ENCODE data around the gene GALM. TPM values are rescaled to one million over a fixed set of nuclear protein-coding genes. Genes with fewer than 3 reads are reported as not detected.
"Not testable (repeated sequence)": the region's sequence is repeated elsewhere in the genome, so short reads cannot be mapped to it uniquely, and the experiment has no call there.

The GALM gene
- total and polyA plus RNA-seq, 10 donors, result 5.2 to 22.7 (median 7.6) TPM

GRCh38 chr2:38633895-38634294 is 32.0 kb upstream of the GALM start:
- Histone ChIP-seq H3K27ac (no peak overlapping the region), H3K27me3 (replicated peaks in 1 of 7) (no peaks in the 10 kb centered on the region), H3K4me1 (peaks cover 12 to 21% (median 15%) of the 10 kb centered on the region in 6 donors), H3K4me3 (no peak overlapping the region), H3K9me3 (peaks cover 0 to 8% (median 2%) of the 10 kb centered on the region in 8 donors), H3K36me3 (no peaks in the 10 kb centered on the region)
- TF ChIP-seq, protein P1, sequence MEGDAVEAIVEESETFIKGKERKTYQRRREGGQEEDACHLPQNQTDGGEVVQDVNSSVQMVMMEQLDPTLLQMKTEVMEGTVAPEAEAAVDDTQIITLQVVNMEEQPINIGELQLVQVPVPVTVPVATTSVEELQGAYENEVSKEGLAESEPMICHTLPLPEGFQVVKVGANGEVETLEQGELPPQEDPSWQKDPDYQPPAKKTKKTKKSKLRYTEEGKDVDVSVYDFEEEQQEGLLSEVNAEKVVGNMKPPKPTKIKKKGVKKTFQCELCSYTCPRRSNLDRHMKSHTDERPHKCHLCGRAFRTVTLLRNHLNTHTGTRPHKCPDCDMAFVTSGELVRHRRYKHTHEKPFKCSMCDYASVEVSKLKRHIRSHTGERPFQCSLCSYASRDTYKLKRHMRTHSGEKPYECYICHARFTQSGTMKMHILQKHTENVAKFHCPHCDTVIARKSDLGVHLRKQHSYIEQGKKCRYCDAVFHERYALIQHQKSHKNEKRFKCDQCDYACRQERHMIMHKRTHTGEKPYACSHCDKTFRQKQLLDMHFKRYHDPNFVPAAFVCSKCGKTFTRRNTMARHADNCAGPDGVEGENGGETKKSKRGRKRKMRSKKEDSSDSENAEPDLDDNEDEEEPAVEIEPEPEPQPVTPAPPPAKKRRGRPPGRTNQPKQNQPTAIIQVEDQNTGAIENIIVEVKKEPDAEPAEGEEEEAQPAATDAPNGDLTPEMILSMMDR (IDR thresholded peaks at IDR 0.05 in 8 of 11, conservative IDR thresholded peaks at IDR 0.05 in 3 of 11), result no peak
- no peak for TF ChIP-seq POLR2A (IDR thresholded peaks at IDR 0.05)
- TF ChIP-seq POLR2AphosphoS5 (IDR thresholded peaks at IDR 0.05), result no peak
- WGBS, 5 donors, result 42 to 69% (median 55%) methylated on average over 2 of the region's 2 CpGs
- intact Hi-C loops (cut with DNase I; ENCODE audit: low total_unique reads), result no loop called here
- no peak for DNase-seq

DNA sequence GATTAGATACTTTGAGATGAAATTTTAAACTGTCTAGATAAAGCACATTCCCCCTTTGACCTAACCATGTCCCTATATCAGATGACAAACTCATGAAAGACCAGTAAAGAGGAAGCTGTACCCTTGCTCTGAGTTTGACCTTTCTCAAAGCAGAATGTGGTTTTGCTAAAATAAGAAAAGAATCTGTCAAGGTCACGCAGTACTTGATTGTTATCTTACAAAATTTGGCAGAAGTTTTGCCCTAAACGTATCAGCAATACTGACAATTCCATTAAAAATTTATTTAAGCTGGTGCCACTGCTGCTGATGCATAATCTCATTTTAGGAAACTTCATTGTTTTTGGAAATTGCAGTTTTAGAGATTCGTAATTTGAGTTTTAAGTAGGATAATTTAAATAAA is 31.2 kb upstream of the GALM start:
- H3K4me3 ChIP-seq, result no peak overlapping the region
- intact Hi-C loops (cut with DNase I; ENCODE audit: low total_unique reads), result no loop called here
- DNase-seq, result no peak
- no peaks in the 10 kb centered on the region for H3K27me3 ChIP-seq (replicated peaks in 1 of 7)
- WGBS, 5 donors, result 12 to 19% (median 14%) methylated on average over 3 of the region's 3 CpGs
- H3K9me3 ChIP-seq, result peaks cover 0 to 3% (median 1%) of the 10 kb centered on the region in 8 donors
- no peak overlapping the region for H3K27ac ChIP-seq
- no peaks in the 10 kb centered on the region for H3K36me3 ChIP-seq
- TF ChIP-seq POLR2A (IDR thresholded peaks at IDR 0.05), result no peak
- TF ChIP-seq, protein P1 (IDR thresholded peaks at IDR 0.05 in 8 of 11, conservative IDR thresholded peaks at IDR 0.05 in 3 of 11), result no peak
- no peak for TF ChIP-seq POLR2AphosphoS5 (IDR thresholded peaks at IDR 0.05)
- H3K4me1 ChIP-seq, result peaks cover 12 to 21% (median 15%) of the 10 kb centered on the region in 6 donors

DNA sequence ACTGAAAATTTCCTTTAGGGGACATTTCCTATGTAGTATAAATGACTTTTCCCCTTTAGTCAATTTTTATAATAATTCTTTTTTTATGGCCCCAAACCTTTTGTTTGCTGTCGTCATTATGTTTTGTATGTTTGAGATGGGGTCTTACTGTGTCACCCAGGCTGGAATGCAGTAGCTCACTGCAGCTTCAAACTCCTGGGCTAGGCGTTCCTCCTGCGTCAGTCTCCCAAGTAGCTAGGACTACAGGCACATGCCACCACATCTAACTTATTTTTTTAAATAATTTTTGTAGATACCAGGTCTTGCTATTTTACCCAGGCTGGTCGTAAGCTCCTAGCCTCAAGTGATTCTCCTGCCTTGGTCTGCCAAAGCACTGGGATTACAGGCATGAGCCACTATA is 30.8 kb upstream of the GALM start:
- no peaks in the 10 kb centered on the region for H3K36me3 ChIP-seq
- no peaks in the 10 kb centered on the region for H3K27me3 ChIP-seq (replicated peaks in 1 of 7)
- intact Hi-C loops (cut with DNase I; ENCODE audit: low total_unique reads), result no loop called here
- 87 to 93% (median 90%) methylated on average over 4 of the region's 4 CpGs for WGBS, 5 donors
- H3K4me3 ChIP-seq, result no peak overlapping the region
- H3K9me3 ChIP-seq, result no peaks in the 10 kb centered on the region
- peaks cover 12 to 21% (median 15%) of the 10 kb centered on the region in 6 donors for H3K4me1 ChIP-seq
- no peak for DNase-seq
- TF ChIP-seq POLR2A (IDR thresholded peaks at IDR 0.05) (no peak), POLR2AphosphoS5 (IDR thresholded peaks at IDR 0.05) (no peak)
- TF ChIP-seq, protein P1 (IDR thresholded peaks at IDR 0.05 in 8 of 11, conservative IDR thresholded peaks at IDR 0.05 in 3 of 11), result no peak
- no peak overlapping the region for H3K27ac ChIP-seq

DNA sequence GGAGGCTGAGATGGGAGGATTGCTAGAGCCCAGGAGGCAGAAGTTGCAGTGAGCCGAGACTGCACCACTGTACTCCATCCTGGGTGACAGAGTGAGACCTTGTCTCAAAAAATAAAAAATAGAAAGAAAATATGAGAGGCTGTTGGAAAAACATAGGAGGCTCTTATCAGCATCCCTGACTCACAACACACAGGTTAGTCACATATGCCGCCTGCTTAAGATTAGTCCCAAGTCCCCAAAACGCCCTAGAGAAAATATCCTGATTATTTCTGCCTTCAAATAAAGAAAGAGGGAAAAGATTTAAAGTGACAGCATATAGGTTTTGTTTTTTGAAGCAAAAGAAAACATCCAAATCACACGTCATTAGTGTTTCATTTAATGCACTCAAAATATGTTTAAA is 29.8 kb upstream of the GALM start:
- intact Hi-C loops (cut with DNase I; ENCODE audit: low total_unique reads), result no loop called here
- WGBS, 5 donors, result 91 to 99% (median 94%) methylated on average over 4 of the region's 4 CpGs

DNA sequence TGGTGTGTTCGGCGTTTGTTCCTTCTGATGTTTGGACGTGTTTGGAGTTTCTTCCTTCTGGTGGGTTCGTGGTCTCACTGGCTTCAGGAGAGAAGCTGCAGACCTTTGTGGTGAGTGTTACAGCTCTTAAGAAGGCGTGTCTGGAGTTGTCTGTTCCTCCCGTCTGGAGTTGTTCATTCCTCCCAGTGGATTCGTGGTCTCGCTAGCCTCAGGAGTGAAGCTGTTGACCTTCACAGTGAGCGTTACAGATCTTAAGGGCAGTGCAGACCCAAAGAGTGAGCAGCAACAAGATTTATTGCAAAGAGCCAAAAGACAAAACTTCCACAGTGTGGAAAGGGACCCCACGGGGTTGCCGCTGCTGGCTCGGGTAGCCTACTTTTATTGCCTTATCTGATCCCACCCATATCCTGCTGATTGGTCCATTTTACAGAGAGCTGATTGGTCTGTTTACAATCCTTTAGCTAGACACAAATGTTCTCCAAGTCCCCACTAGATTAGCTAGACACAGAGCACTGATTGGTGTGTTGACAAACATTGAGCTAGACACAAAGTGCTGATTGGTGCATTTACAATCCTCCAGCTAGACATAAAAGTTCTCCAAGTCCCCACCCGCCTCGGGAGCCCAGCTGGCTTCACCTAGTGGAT is 23.4 kb upstream of the GALM start:
- DNase-seq; H3K36me3 ChIP-seq; H3K27me3 ChIP-seq (replicated peaks in 1 of 7); H3K4me3 ChIP-seq; H3K9me3 ChIP-seq; intact Hi-C loops (cut with DNase I; ENCODE audit: low total_unique reads): not testable (repeated sequence)
- WGBS, 5 donors, result 79 to 87% (median 83%) methylated on average over 13 to 14 of the region's 14 CpGs
- Histone ChIP-seq H3K27ac (peak overlapping the region in 2 of 8 donors; percentile 74 to 83), H3K4me1 (peaks cover 0 to 17% (median 4%) of the 10 kb centered on the region in 6 donors)

More for the DNA sequence above, 29.8 kb upstream of the GALM start:
- no peaks in the 10 kb centered on the region for H3K9me3 ChIP-seq
- TF ChIP-seq POLR2AphosphoS5 (IDR thresholded peaks at IDR 0.05), result no peak
- no peak for TF ChIP-seq POLR2A (IDR thresholded peaks at IDR 0.05)
- TF ChIP-seq, protein P1 (IDR thresholded peaks at IDR 0.05 in 8 of 11, conservative IDR thresholded peaks at IDR 0.05 in 3 of 11), result no peak
- no peak for DNase-seq
- H3K27me3 ChIP-seq (replicated peaks in 1 of 7), result no peaks in the 10 kb centered on the region
- no peak overlapping the region for H3K27ac ChIP-seq
- H3K4me3 ChIP-seq, result no peak overlapping the region
- H3K36me3 ChIP-seq, result no peaks in the 10 kb centered on the region
- peaks cover 12 to 21% (median 15%) of the 10 kb centered on the region in 6 donors for H3K4me1 ChIP-seq

Measured in spleen (tissue), 11 donors.